Activated naive CD4-positive, alpha-beta T cell (primary cell): ENCODE data around the gene UBE2E1.
"Not testable (repeated sequence)": the region's sequence is repeated elsewhere in the genome, so short reads cannot be mapped to it uniquely, and the experiment has no call there.

Experiments
- DNase-seq, 4 experiments: peaks; one replicate each; lab custom pipeline; 2025; lab: John Stamatoyannopoulos, UW

Gene UBE2E1

GRCh38 chr3:23845326-23846216 lies 39.8 kb downstream of the UBE2E1 start:
- no peak for DNase-seq

GRCh38 chr3:23849462-23849861 lies 43.7 kb downstream of the UBE2E1 start:
- DNase-seq: not testable (repeated sequence)

DNA sequence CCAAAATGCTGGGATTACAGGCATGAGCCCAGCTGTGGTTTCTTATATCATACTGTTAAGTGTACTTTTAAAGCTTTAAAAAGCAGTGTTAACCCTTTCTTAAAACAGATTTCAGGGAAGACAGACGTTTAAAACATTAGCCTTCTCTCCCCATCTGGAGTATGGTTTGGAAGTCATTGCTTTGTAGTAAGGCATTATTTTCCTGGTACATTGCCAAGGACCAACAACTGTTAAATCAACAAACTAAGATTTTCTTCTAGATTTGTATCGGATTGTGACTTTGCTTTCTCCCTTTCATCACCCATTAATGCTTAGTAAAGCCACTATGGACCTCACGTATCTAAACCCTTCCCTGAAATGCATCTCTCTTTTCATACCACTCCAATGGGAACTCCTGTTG lies 50.5 kb downstream of the UBE2E1 start:
- no peak for DNase-seq

- DNase-seq: no peak
These were observed 53.4 kb downstream of the UBE2E1 start for GRCh38 chr3:23859012-23859743.

DNA sequence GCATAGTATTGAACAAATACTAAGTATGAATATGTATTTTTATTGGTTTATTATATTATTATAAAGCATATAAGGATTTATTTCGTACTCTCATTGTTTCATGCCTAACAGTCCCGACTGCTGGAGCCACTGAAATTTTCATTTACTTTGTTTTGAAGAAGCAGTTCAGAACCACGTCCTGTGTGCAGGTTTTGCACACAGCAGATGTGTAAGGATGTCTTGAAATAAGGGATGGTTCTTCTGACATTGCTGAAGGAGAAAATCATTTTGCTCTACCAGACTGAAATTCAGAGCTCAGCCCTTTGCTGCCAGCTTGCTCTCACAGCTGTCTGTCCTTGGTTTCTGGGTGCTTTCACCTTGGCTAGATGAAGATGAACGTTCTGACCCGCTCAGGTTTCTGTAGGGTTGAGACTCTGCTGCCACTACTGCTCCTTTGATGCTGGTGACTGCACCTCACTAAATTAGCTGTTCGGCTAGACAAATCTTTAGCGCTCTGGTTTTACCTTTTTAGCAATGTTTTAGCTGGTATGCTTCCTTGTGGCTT lies 54.2 kb downstream of the UBE2E1 start:
- no peak for DNase-seq

DNA sequence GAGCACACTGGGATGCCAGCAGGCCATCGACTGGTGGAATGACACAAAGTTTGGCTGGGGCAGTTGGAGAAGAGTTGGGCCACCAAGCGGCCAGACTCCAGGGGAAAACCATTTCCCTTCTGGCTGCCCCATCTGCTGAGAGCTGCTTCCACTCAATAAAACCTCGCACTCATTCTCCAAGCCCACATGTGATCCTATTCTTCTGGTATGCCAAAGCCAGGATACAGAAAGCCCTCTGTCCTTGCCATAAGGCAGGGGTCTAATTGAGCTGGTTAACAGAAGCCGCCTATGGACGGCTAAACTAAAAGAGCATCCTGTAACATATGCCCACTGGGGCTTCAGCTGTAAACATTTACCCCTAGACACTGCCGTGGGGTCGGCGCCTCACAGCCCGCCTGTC lies 55.9 kb downstream of the UBE2E1 start:
- DNase-seq: no peak

- no peak for DNase-seq
These were observed 57.3 kb downstream of the UBE2E1 start for GRCh38 chr3:23863060-23863459.

DNA sequence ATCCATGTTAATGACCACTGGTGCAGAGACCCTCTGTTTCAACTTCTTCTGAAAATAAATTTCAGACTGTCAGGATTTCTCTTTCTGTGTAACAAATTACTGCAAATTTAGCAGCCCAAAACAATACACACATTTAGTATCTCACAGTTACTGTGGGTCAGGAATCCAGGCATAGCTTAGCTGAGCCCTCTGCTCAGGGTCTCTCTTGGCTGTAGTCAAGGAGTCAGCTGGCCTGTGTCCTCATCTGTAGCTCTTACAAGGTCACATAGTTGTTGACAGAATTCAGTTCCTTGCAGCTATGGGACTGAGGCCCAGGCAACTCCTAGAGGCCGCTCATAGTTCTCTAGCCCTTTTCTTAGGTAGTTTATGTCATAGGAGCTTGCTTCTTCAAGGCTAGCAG lies 59.2 kb downstream of the UBE2E1 start:
- DNase-seq: no peak

DNA sequence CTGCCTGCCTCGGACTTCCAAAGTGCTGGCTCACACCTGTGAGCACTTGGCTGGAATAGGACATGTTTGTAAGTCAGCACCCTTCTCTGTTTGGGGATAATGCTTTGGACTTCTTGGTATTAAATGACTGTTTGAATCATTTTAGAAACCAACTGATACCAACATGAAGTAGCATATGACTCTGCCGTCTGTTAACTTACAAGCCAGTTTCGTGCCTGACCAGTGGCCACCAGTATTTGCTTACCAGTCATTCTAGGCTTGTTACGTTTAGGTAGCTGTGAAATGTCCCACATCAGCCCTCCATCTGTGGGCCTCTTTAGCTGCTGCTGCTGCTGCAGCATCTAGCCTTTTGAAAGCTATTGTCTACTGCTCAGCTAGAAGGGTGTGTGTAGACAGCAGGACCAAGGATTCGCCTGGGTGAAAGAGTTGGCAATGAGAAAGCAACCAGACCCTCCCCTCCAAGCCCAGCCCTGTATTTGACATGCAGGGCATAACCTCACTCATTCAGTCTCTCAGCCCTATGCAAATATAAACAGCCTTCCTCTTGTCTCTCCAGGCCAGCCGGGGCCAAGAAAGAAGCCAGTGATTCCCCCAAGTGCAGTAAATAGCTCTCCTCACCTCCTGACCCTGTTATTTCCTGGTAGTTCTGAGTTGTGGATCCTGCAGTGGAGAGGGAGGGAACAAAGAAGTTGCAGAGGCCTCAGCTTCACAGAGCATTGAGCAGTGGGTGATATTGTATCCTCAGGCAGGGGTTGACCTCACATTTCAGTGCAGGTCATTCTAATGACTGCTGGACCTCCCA lies 60.0 kb downstream of the UBE2E1 start:
- no peak for DNase-seq

DNA sequence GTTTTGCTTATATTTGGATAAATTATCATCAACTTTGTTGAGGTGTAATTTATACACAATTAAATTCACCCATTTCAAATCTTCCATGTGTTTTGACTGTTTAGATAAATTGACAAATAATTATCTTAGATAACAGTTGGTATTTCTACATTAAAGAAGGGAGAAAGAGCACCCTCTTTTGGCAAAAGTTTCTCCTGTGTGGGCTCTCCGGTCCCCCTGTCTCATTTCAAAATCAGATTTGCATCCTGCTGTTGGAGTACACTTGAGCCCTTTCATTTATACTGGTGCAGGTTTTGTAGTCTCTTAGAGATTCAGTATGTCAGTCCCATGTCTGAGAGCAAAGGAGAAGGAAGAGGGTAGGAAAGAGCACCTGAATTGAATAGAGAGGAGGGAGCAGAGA lies 61.6 kb downstream of the UBE2E1 start:
- no peak for DNase-seq

- DNase-seq: no peak
These were observed 62.1 kb downstream of the UBE2E1 start for GRCh38 chr3:23867838-23868237.

GRCh38 chr3:23869977-23870662 lies 64.4 kb downstream of the UBE2E1 start:
- no peak for DNase-seq

DNA sequence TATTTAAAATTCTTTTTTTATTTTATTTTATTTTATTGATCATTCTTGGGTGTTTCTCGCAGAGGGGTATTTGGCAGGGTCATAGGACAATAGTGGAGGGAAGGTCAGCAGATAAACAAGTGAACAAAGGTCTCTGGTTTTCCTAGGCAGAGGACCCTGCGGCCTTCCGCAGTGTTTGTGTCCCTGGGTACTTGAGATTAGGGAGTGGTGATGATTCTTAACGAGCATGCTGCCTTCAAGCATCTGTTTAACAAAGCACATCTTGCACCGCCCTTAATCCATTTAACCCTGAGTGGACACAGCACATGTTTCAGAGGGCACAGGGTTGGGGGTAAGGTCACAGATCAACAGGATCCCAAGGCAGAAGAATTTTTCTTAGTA lies 64.9 kb downstream of the UBE2E1 start:
- not testable (repeated sequence) for DNase-seq

GRCh38 chr3:23871361-23871760 lies 65.6 kb downstream of the UBE2E1 start:
- DNase-seq: not testable (repeated sequence)

GRCh38 chr3:23872330-23872729 lies 66.6 kb downstream of the UBE2E1 start:
- DNase-seq: no peak

- DNase-seq: no peak
These were observed 68.2 kb downstream of the UBE2E1 start for GRCh38 chr3:23873941-23874340.

GRCh38 chr3:23874359-23875112 lies 68.8 kb downstream of the UBE2E1 start:
- no peak for DNase-seq

GRCh38 chr3:23875113-23875725 lies 69.5 kb downstream of the UBE2E1 start:
- no peak for DNase-seq

DNA sequence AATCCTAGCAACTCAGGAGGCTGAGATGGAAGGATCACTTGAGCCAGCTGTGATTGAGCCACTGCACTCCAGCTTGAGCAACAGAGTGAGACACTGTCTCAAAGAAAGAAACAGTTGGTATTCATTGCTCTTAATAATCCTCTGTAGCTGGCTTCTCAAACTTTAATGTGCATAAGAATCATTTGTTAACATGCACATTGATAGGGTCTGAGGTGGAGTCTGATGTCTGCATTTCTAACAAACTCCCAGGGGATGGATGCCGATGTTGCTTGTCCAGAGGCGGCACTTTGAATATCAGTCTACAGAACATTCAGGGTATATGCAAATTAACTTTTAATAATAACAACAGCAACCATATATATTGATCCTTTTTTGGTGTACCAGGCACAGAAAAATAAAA lies 71.2 kb downstream of the UBE2E1 start:
- no peak for DNase-seq

DNA sequence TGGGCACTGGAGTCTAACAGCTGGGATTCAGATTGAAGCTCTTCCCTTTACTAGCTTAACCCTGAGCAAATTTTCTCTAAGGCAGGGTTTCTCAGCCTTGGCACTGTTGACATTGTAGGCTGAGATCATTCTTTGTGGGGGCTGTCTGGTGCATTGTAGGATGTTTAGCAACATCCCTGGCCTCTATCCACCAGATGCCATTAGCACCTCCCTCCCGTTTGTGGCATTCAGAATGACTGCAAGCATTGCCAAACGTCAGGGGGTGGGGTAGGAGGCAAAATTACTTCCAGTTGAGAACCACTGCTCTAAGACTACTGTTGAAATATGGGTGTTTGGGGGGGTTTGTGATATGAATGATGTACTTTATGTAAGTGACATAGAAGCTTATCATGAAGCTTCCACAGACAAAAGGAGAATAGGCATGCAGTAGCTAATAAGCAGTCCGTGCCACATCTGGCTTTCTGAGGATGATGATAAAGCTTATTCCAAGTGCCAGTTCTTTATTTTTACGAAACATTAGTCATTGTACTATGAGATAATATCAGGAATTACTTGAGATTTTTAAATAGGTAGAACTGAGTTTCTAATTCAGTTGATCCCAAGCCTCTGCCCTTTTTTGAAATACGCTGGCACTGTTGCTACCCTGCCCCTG lies 71.7 kb downstream of the UBE2E1 start:
- DNase-seq: no peak
